LNCAP (cell line): ENCODE results near the gene BEX3.

Source experiments
- CTCF ChIP-seq: fragments of 450-650 bp; IDR thresholded peaks from 2 replicates; pipeline ENCODE4 v1.5.1; 2017; ENCODE audit warnings: mild to moderate bottlenecking

The BEX3 gene

DNA sequence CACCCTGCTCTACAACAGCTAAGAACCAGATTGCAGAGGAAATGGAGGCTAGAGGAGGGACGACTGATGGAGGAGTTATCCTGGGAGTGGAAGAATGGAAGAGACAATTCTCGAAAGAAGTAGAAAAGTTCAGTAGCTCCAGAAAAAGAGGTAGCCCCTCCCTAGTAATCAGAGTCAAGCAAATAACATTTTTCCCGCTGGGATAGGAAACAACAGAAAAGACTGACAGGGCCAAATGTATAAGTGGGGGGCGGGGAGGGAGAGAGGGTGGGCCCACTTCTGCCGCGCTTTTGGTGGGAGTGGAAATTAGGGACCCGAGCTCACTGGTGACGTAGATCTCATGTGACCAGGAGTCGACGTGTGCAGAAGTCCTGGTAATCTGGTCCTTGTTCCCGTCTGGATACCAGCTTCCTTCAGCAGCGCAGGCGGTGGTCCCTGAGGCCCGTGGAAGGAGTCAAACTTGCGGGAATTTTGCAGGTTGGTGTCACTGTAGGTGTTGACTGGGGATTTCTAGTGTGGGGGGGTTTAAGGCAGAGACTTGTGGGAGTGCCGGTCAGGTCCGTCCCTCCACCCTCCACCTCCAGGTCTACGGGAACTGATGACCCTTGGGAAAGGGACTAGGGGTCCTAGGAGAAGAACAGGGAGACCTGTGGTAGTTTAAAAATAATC lies 20.1 kb upstream of the BEX3 start, which contains the start of gene TCEAL9:
Gene TCEAL9, plus strand, starts transcription at position 377 of the 669 bp plus-strand sequence. CDS start 1,179 bp downstream, outside the sequence.
- no peak for TF ChIP-seq CTCF

- no peak for TF ChIP-seq CTCF
Measured at GRCh38 chrX:103356858-103357257, 19.5 kb upstream of the BEX3 start.

DNA sequence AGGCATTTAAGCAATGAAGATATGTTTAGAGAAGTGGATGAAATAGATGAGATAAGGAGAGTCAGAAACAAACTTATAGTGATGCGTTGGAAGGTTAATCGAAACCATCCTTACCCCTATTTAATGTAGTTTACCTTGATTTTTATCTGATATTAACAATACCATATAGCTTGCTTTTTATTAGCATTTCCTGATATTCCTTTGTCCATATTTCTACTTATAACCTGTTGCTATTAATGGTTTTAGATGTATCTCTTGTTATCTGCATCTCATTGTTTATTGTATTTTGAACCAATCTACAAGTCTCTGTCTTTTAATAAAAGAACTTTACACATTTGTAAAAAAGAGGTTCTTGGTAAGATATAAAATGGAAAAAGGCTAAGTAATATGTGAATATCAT lies 18.5 kb upstream of the BEX3 start:
- TF ChIP-seq CTCF = no peak

DNA sequence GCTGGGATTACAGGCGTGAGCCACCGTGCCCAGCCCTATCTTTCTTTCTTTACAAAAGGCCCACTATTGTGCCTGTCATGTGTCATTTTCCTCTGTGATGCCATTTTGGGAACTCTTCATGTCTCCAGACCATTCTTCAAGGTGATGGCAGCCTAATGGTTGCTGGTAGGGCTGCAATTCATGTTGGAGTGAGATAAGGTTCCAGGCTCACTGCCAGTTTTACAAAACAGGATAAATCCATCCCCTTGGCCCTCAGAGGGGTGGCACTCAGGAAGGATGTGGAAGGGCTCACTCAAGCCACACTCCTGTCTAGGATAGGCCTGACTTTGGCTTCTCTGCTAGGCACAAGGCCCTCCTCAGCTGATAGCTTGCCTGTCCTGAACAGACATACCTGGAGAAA lies 16.2 kb upstream of the BEX3 start:
- TF ChIP-seq CTCF = no peak

- no peak for TF ChIP-seq CTCF
Measured at GRCh38 chrX:103360916-103361315, 15.4 kb upstream of the BEX3 start.

DNA sequence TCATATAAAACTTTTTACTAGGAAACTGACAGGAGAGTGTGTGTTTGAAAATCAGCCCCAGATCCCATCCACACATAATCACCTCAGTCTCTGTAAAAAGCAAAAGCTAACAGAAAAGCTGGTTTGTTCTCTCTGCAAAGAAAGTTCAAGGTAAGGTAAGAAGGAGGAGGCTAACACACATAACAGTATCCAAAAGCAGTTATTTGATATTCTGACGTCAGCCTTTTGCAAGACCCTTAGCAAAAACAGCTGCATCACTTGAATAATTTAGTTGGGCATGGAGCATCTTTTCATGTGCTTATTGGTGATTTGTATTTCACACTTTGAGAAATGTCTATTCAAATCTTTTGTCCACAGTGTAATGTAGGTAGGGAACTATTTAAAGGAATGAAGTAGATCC lies 14.5 kb upstream of the BEX3 start:
- TF ChIP-seq CTCF = no peak

DNA sequence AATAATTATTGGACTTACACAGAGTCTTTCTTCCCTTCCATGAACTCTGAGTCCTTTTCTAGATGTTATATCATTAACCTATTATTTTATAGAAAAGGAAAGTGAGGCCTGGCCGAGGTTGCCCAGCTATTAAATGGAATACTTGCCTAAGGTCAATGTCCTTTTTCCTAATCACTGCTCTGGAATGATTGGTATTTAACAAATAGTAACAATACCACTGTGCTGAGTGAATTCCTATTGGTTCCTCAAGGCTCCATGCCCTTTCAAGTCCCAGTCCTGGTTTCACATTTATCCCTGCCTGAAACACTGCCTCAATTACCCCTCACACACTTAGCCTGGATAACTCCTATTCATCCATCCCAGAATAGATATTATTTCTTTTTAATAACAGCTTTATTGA lies 13.9 kb upstream of the BEX3 start:
- TF ChIP-seq CTCF = no peak

DNA sequence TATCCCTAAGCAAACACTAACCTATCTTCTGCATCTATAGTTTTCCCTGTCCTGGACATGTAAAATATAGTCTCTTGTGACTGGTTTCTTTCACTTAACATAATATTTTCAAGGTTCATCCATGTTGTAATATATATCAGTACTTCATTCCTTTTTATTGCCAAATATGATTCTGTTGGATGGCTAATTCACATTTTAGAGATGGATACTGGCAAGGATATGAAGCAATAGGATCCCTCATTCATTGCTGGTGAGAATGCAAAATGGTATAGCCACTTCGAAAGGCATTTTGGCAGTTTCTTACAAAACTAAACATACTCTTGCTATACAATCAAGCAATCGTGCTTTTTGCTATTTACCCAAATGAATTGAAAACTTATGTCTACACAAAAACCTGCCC lies 13.3 kb upstream of the BEX3 start:
- TF ChIP-seq CTCF = no peak
